GM12874 (cell line): ENCODE data around the gene CDV3.

Experiments
- CTCF ChIP-seq: IDR thresholded peaks from 2 replicates; pipeline ENCODE4 v1.5.1; 2011; ENCODE audit warnings: low read depth, mild to moderate bottlenecking, control low read depth, low read length, moderate library complexity; ENCODE audit not compliant: insufficient read depth

Gene CDV3

DNA sequence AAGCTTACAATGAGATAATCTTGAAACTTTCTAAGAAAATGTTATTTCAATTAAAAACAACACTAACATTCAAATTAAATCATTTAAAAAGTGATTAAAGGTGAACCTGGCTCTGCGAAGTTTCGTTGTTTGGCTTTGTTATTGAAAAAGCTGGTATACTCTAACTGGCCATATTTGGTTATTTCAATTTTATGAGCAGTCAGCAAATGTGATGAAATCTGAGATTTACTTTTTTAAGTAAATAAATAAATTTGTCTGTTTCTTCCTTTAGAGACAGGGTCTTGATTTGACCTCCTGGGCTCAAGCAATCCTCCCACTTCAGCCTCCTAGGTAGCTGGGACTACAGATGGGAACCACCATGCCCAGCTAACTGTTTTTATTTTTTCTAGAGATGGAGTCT, 38.0 kb downstream of the CDV3 start:
- TF ChIP-seq CTCF, result no peak

GRCh38 chr3:133620066-133620784, 46.7 kb downstream of the CDV3 start:
- no peak for TF ChIP-seq CTCF

- TF ChIP-seq CTCF, result no peak
These were observed 54.3 kb downstream of the CDV3 start for GRCh38 chr3:133627789-133628188.

DNA sequence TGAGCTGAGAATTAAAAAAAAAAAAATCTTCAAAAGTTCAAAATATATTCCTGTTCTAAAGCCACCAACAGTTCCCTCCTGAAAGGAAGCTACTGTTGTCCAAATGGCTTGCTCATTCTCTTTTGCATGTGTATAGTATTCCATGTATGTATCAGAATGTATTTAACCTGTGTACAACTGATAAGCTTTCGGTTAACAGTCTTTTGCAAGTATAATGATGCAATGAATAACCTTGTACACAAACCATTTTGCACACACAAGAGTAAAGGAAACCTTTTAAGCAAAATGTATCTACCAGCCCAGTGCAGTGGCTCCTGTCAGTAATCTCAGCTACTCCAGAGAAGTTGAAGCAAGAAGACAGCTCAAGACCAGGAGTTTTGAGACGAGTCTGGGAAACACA, 55.7 kb downstream of the CDV3 start:
- TF ChIP-seq CTCF, result no peak

GRCh38 chr3:133633439-133633838, 60.0 kb downstream of the CDV3 start:
- no peak for TF ChIP-seq CTCF
